SK-N-MC (cell line): ENCODE data around the gene SYVN1.

Source experiments
- DNase-seq: peaks from one replicate; pipeline ENCODE4 v3.0.0-alpha.2; 2011; ENCODE audit warnings: low read depth, low spot score
- H3K27ac ChIP-seq: fragments of 200-600 bp; sonication (generic); 2 replicates; pipeline ENCODE4 v1.5.1; 2016; ENCODE audit warnings: mixed run types
- H3K36me3 ChIP-seq: fragments of 200-600 bp; sonication (generic); 2 replicates; pipeline ENCODE4 v1.6.1; 2017; ENCODE audit warnings: antibody characterized with exemption, low read length, mixed read lengths; ENCODE audit not compliant: insufficient read depth
- H3K4me3 ChIP-seq: fragments of 200-600 bp; sonication (generic); 2 replicates; pipeline ENCODE4 v1.5.1; 2016
- H3K9ac ChIP-seq: fragments of 200-600 bp; sonication (generic); 2 replicates; pipeline ENCODE4 v1.8.0; 2017; ENCODE audit warnings: mixed run types, mixed read lengths; ENCODE audit not compliant: insufficient read length
- H3K9me3 ChIP-seq: fragments of 200-600 bp; sonication (generic); 2 replicates; pipeline ENCODE4 v1.6.1; 2017; ENCODE audit warnings: low read depth, mild to moderate bottlenecking, antibody characterized with exemption, low read length, moderate library complexity, mixed read lengths
- EZH2 ChIP-seq: fragments of 200-600 bp; sonication (generic); IDR thresholded peaks from one replicate; pipeline ENCODE4 v1.6.1; 2017; ENCODE audit warnings: antibody characterized with exemption
- FOXP2 ChIP-seq: optimal IDR thresholded peaks from 2 replicates; pipeline ENCODE3; 2011; ENCODE audit warnings: mild to moderate bottlenecking, moderate library complexity; ENCODE audit not compliant: insufficient read depth; ENCODE audit errors: extremely low read length, control extremely low read depth
- POLR2AphosphoS5 ChIP-seq: IDR thresholded peaks from 2 replicates; pipeline ENCODE4 v1.6.1; 2012; ENCODE audit warnings: mild to moderate bottlenecking, low read depth, low read length, borderline replicate concordance

SYVN1 gene

GRCh38 chr11:65083834-65084597, 50.3 kb downstream of the SYVN1 start, which contains the start of the genes CDCA5 and ZFPL1:
Gene CDCA5 (minus strand): TSS chr11:65084040. CDS start chr11:65083978, 62 bp downstream.
Gene ZFPL1 (plus strand): TSS chr11:65084222. CDS start chr11:65084699, 477 bp downstream.
- Histone ChIP-seq H3K9ac (peak within 1 kb of the TSS; percentile 89), H3K27ac (peak within 1 kb of the TSS; percentile 85), H3K9me3 (no peaks in the 10 kb centered on the region), H3K36me3 (peaks cover 26% of the 10 kb centered on the region), H3K4me3 (peak within 1 kb of the TSS; percentile 84)
- peak; percentile 70 for DNase-seq
- TF ChIP-seq POLR2AphosphoS5 (peak; percentile 83; the same call in 1 of the 2 replicates), FOXP2 (no peak), EZH2 (no peak)

- DNase-seq: no peak
- Histone ChIP-seq H3K4me3 (peak overlapping the region; percentile 84), H3K9ac (peak overlapping the region; percentile 89), H3K9me3 (no peaks in the 10 kb centered on the region), H3K36me3 (peaks cover 34% of the 10 kb centered on the region), H3K27ac (peak overlapping the region; percentile 85)
- TF ChIP-seq EZH2 (no peak), POLR2AphosphoS5 (no peak), FOXP2 (no peak)
Observed at GRCh38 chr11:65083134-65083833, 51.0 kb downstream of the SYVN1 start.

GRCh38 chr11:65078786-65079342, 55.5 kb downstream of the SYVN1 start:
- no peak for TF ChIP-seq EZH2
- TF ChIP-seq POLR2AphosphoS5: no peak
- no peak for TF ChIP-seq FOXP2
- no peak overlapping the region for H3K27ac ChIP-seq
- H3K9me3 ChIP-seq: no peaks in the 10 kb centered on the region
- no peak overlapping the region for H3K4me3 ChIP-seq
- peaks cover 44% of the 10 kb centered on the region for H3K36me3 ChIP-seq
- no peak overlapping the region for H3K9ac ChIP-seq
- no peak for DNase-seq

- no peak overlapping the region for H3K27ac ChIP-seq
- H3K36me3 ChIP-seq: peaks cover 44% of the 10 kb centered on the region
- no peak for TF ChIP-seq FOXP2
- no peak for TF ChIP-seq POLR2AphosphoS5
- no peak overlapping the region for H3K4me3 ChIP-seq
- no peak overlapping the region for H3K9ac ChIP-seq
- H3K9me3 ChIP-seq: no peaks in the 10 kb centered on the region
- no peak for DNase-seq
Observed at GRCh38 chr11:65078151-65078550, 56.2 kb downstream of the SYVN1 start.

GRCh38 chr11:65077451-65077850, 56.9 kb downstream of the SYVN1 start:
- Histone ChIP-seq H3K36me3 (peaks cover 44% of the 10 kb centered on the region), H3K9me3 (no peaks in the 10 kb centered on the region), H3K27ac (no peak overlapping the region), H3K9ac (no peak overlapping the region), H3K4me3 (no peak overlapping the region)
- DNase-seq: no peak
- TF ChIP-seq EZH2 (no peak), POLR2AphosphoS5 (no peak), FOXP2 (no peak)
